Caki2 (cell line): ENCODE data around the gene PAGE4. TPM values are rescaled to one million over a fixed set of nuclear protein-coding genes. Genes with fewer than 3 reads are reported as not detected.

Experiments
- DNase-seq: peaks from one replicate; pipeline ENCODE4 v3.0.0-alpha.2; 2015; ENCODE audit warnings: low read depth
- in situ Hi-C: cut with HindIII; loops from 2 replicates; pipeline ENCODE4 v1.10.0; 2016; ENCODE audit warnings: low sequenced_read_pairs, low pct_unique_long_range_greater_than_20kb, mixed read lengths
- total RNA-seq: library from RNA; depleted of rRNA; stranded (reverse); fragments of >200 nt; shearing (Covaris generic); gene quantifications from 2 replicates; pipeline ENCODE4 v1.2.3, GENCODE V29; 2014; ENCODE audit warnings: low replicate concordance; rRNA removed

PAGE4 gene, protein sequence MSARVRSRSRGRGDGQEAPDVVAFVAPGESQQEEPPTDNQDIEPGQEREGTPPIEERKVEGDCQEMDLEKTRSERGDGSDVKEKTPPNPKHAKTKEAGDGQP
- not detected in 2 replicates for total RNA-seq

DNA sequence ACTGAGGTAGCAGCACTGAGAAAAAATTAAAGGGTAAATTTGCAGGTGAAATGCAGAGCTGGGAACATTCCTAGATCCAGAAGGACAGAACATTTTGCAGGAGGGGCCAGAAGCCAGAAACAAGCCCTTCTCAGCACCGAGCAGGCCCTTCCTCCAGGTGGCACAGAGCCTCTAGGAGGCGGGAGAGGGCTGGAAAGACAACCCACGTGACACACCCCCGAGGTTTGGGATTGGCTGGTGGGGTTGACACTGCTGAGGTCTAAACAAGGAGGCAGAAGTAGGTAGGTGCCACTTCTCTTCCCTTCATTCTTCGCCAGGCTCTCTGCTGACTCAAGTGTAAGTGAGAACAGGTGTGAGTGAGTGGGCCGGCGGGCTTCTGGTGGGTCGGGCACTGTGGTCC lies at the start of gene PAGE4:
Gene PAGE4, plus strand, starts transcription at position 288 of the 400 bp plus-strand sequence. CDS start 1,126 bp downstream, outside the sequence.
- DNase-seq, result no peak
- in situ Hi-C loops, result no loop called here

DNA sequence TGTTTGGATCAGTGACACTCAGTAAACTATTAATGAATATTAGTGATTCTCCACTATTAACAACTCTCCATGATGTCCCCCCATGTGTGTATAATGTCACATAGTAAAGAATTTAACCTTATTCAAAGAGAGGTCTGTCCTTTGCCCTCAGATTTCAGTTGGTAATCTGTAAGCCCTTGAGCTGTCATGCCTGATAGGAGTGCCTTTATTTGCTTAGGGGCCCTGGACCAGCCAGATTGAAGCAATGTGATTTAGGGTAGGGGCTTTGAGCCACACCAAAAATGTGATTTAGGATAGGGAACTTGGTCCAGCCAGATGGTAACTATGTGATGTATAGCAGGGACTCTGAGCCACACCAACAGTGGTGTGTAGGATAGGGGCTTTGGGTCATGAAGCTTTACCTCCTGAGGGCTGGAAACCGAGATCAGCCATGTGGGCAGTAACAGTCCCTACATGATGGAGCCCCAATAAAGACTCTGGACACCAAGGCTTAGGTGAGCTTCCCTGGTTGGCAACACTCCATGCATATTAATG lies 44.3 kb upstream of the PAGE4 start:
- in situ Hi-C loops, result no loop called here
- no peak for DNase-seq

DNA sequence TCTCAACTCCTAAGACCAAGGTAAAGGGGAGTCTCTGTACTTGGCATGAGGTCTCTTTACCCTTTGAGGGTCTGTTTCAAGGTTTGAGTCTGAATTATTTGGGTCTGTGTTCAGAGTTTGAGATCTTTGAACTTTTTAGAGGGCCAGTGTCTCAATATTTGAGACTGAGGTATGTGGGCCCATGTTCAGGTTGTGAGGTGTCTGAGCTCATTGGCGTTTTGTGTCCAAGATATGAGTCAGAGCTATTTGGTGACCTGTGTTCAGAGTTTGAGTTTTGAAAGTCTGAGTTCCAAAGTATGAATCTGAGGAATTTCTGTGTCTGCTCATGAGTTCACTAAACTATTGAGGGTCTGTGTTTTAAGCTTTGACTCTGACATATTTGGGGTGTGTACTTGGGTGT lies 36.7 kb upstream of the PAGE4 start:
- in situ Hi-C loops, result no loop called here
- no peak for DNase-seq

DNA sequence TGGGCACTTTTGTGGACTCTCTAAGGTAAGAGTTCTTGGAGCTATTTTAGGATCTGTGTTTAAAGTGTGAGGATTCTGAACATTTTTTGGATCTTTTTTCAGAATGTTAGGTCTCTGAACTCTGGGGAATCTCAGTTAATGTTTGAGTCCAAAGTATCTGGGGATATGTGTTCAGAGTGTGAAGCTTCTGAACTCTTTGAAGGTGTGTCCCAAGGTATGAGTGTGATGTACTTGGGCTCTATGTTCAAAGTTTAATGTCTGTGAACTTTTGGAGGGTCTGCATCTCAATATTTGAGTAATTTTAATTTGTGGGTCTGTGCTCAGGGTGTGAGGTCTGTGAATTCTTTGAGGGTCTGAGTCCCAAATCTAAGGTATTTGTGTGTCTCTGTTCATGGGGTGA lies 35.4 kb upstream of the PAGE4 start:
- in situ Hi-C loops, result no loop called here

DNA sequence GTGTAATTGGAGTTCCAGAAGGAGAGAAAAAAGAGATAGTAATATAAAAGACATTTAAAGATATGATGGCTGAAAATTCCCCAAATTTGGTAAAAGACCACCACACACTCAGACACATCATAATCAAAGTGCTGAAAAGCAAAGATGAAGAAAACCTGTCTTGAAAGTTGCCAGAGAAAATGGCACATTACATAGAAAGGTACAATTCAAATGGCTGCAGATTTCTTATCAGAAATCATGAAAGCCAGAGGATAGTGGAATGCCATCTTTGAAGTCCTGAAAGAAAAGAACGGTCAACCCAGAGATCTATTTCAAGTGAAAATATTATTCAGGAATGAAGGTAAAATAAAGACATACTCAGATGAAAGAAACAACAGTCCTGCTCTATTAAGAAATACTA lies 29.3 kb upstream of the PAGE4 start:
- no peak for DNase-seq
- in situ Hi-C loops, result no loop called here

More for the DNA sequence above, 35.4 kb upstream of the PAGE4 start:
- DNase-seq, result no peak

DNA sequence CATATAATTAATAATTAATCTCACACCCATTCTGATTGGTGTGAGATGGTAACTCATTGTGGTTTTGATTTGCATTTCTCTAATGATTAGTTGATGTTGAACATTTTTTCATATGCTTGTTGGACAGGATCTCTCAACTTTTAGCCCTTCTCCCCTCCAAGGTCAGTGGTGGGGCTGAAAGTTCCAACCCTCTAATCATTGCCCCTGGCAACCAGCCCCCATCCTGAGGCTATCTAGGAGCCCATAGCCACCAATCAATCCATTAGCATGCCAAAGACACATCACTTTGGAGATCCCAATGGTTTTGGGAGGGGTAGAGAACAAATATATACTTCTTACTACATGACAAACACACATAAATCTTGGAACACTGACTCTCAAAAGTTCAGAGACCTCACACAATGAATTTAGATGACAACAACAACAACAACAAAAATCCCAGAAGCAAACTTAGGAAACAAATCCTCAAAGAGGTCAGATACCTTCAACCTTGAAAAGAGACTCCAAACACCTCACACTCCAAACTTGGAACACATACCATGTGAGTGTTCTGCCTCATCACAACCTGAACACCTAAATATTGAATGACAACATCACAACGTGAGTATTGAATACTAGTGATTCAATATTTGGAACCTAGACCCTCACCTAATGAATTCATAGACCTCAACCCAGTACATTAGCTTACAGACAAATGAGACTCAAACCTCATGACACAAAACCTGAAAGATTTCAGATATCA lies 19.0 kb upstream of the PAGE4 start:
- DNase-seq, result no peak
- in situ Hi-C loops, result no loop called here

DNA sequence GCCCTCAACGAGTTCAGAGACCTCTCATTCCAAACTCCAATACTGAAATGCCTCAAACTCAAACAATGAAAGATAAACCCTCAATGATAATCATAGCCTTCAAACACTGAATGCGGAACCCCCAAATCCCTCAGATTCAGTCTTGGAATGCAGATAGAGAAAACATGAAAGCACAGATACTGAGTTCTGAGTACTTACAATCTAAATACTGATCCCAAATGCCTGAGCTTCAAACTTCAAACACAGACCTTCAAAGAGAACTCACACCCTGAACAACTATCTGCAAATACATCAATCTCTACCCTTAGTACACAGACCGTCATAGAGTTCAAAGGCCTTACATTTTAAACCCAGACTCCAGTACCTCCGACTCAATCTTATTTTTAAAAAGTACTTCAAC lies 16.9 kb upstream of the PAGE4 start:
- in situ Hi-C loops, result no loop called here
- DNase-seq, result no peak

DNA sequence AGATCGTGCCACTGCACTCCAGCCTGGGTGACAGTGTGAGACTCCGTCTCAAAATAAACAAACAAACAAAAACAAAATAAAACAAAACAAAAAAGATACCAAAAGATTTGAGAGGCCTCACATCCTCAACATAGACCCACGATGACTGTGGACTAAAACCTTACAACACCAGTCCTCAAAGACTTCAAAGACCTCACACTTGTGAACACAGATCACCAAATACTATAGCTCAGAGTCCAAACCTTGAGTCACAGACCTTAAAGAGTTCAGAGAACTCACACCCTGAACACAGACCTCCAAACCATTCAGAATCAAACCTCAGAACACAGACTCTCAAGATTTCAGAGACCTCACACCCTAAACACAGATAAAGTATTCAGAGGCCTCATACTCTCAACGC lies 12.7 kb upstream of the PAGE4 start:
- in situ Hi-C loops, result no loop called here
- no peak for DNase-seq

DNA sequence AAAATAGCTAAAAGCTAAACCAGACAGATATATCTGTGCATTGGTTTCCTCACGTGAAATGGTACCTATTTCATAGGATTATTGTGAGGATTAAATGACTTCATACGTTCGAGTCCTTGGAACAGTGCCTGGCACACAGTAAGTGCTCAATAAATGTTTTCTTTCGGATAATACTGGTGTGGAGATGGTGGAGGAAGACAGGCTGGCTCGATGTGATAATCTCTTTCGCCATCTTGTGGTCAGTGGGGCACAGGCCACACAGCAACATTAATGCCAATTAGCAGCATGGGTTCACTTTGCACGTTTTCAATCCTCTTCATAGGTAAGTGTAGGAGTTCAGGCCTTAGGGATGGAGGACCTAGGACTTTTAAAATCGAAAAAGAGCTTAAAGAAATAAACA lies 9.3 kb downstream of the PAGE4 start:
- in situ Hi-C loops, result no loop called here
- DNase-seq, result peak; percentile 6

DNA sequence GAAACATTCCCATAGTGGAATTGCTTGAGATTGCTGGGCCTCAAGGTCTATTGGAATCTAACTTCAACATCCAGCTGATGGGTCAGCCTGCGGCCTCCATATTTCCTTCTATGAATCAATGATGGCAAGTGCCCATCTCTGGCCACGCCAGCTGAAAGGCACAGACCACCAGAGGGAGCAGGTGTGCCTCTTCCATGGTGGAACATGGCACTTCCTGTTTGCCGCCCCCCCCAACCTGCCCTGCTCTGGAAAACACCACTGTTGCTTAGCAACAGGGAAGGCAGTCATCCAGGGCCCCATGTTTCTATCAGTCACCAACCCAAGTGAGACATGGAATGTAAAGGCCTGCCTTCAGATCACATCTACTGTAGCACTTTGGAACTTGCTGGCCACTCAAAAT lies 11.6 kb downstream of the PAGE4 start:
- in situ Hi-C loops, result no loop called here
- peak; percentile 77 for DNase-seq

DNA sequence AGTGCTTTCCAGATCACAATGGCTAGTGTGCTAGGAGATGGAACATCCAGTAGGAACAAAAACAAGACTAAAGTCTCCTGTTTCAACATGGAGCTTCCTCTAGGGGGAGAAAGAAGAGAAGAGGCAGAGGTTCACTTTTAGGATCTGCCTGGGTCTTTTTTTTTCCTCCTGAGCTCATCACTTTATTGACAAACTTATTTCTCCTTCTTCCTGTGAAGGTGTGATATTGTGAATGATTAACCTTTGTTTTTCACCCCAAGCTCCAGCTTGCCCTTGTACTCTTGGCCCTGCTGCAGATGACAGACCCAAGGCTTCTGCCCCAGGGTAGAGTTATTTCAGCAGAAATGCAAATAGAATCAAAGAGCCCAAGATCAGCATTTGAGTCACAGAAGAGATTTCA lies 13.5 kb downstream of the PAGE4 start:
- DNase-seq, result no peak
- in situ Hi-C loops, result no loop called here

DNA sequence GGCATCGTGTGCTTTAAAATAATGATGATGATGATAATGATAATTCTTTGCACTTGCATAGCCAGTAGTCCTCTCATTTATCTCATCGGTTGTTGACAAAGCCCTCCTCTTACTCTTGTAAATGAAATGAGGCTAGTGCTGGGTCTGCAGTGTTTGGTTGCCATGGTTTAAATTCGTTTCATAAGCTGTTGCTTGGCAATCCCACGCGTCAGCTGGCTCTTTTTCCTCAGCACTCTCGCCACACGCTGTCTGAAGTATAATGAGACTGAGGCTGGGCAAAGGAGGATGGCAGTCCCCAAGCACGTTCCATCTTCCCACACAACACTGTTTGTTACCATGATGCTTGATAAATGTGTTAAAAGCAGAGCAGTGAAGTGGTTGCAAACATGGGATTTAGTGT lies 15.5 kb downstream of the PAGE4 start:
- in situ Hi-C loops, result no loop called here
- DNase-seq, result no peak

DNA sequence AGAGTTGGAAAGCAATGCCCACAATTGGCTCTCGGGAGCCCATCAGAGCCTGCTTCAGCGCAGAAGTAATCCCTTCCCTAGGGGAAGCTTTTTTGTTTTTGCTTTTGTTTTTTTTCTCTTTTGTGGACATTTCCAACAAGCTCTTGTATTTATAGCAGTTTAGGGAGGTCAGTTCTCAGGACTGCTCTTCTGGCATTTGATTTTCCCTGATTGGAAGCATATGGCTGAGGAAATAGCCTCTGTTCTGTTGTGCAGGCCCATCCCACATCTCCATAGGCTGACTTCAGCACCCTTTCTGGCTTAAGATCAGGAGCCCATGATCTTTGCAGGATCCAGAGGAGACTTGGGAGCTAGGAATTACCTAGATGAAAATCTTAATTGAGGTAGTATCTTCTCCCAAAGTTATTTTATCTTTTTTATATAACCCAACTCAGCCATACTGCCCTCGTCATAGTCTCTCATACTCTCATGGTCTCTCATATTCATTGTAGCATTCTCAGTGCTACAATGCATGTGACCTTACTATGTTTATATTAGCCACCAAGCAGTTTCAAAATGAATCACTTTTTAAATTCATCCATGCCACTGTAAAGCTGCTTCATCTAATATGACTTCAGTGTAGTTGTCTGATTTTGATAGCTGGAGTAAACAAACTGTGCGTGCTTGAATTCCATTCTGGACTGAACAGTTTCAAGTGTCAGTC lies 16.7 kb downstream of the PAGE4 start:
- in situ Hi-C loops, result no loop called here

DNA sequence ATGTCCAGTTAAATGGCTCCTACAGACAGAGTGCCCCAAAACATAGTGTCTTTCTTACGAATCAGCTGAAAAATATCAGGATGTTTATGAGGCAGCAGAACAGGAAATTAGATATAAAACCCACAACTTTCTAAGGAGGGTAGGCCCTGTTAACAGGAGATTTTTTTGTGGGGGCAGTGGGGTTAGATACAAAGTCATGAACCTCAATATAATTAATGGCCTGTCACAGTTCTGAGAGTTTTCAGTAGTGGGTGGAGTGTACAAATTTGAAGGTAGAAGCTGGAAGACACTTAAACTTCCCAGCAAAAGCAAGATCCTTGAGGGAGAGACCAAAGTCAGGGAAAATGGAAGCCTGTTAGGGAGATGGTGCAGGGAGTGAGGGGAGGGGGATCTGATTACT lies 17.4 kb downstream of the PAGE4 start:
- no peak for DNase-seq
- in situ Hi-C loops, result no loop called here

More for the DNA sequence above, 16.7 kb downstream of the PAGE4 start:
- DNase-seq, result no peak

DNA sequence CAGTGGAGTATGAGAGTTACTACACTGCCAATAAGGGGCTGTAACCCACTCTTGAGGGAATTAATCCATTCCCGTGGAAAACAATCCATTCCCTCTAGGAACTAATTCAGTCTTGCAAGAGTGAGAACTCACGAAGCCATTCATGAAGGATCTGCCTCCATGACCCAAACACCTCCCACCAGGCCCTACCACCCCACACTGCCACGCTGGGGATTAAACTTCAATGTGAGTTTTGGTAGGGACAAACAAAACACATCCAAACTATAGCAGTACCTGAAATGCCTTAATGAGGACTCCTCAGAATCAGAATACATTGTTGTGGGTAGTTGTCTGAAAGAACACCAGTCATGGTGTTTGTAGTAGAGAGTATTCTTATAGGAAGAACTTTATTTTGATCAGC lies 19.2 kb downstream of the PAGE4 start:
- in situ Hi-C loops, result no loop called here
- no peak for DNase-seq

DNA sequence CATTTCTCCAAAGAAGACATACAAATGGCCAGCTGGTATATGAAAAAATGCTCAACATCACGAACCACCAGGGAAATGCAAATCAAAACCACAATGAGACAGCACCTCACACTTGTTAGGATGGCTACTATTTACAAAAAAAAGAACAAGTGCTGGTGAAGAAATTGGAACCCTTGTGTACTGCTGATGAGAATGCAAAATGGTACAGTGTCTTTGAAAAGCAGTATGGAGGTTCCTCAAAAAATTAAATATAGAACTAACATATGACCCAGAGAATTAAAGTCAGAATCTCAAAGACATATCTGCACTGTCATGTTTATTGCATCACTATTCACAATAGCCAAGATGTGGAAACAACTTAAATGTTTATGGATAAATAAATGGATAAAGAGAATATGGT lies 20.9 kb downstream of the PAGE4 start:
- in situ Hi-C loops, result no loop called here
- no peak for DNase-seq

DNA sequence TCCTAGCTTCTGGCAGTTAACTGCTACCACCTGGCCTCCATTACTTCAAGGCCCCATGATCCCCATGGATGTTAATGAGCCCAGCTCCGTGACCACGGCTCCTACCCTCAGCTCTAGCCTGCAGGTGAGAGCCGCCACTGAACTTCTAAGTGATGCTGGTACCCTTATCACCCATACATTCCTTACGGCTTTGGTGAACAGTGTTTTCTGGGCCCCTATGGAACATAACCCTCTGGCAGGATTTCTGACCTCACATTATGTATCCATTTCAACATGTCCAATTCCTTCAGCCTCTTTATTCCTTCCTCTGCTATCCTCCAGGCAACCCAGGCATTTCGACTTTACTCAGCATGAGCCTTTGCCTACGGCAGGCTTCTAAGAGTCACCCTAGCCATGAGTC lies 24.6 kb downstream of the PAGE4 start:
- in situ Hi-C loops, result no loop called here

DNA sequence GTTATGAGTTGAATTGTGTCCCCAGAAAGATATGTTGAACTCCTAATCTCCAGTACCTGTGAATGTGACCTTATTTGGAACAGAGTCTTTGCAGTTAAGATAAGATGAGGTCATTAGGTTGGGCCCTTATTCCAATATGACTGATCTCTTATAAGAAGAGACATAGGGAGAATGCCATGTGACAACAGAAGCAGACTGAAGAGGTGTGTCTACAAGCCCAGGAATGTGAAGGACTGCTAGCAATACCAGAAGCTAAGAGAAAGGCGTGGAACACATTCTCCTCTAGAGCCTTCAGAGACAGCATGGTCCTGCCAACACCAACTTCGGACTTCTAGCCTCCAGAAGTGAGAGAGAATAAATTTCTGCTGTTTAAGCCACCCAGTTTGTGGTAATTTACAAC lies 27.7 kb downstream of the PAGE4 start:
- no peak for DNase-seq
- in situ Hi-C loops, result no loop called here

More for the DNA sequence above, 24.6 kb downstream of the PAGE4 start:
- DNase-seq, result no peak

DNA sequence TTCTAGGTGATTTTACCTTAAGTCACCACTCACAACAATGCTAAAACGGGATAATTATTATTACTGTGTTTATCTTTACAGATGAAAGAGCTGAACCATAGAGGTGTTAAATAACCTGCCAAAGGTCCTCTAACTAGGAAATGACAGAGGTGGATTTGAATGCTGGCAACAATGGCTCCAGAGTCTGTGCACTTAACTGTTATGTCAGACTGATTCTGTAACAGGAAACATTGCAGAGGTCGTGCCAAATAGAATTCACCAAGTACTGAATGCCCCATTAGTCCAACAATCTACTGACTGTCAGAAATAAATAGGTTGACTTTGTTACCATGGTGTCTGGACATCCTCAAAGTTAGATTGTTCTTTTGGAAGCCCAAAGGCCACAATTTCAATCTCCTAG lies 29.2 kb downstream of the PAGE4 start:
- in situ Hi-C loops, result no loop called here
- DNase-seq, result no peak
